ENCODE data around the gene RXRB.
"Not testable (repeated sequence)": the region's sequence is repeated elsewhere in the genome, so short reads cannot be mapped to it uniquely, and the experiment has no call there.

RXRB gene

GRCh38 chr6:33156964-33157363 lies 43.5 kb downstream of the RXRB start:
- no peak overlapping the region for H3K9ac ChIP-seq (ENCODE audit: low read length)
- H3K36me3 ChIP-seq (ENCODE audit: control insufficient read depth, insufficient read depth, low read length) = no peaks in the 10 kb centered on the region
- H3K4me3 ChIP-seq (ENCODE audit: low read length) = no peak overlapping the region
- no peak overlapping the region for H3K27ac ChIP-seq (ENCODE audit: low read depth, low read length)
- no peaks in the 10 kb centered on the region for H3K27me3 ChIP-seq (ENCODE audit: control insufficient read depth, insufficient read depth, low read length)
- H3K4me1 ChIP-seq (ENCODE audit: control insufficient read depth, insufficient read depth, low read length) = peaks cover 6% of the 10 kb centered on the region

- Histone ChIP-seq H3K27me3 (ENCODE audit: control insufficient read depth, insufficient read depth, low read length) (no peaks in the 10 kb centered on the region), H3K27ac (ENCODE audit: low read depth, low read length) (no peak overlapping the region), H3K4me3 (ENCODE audit: low read length) (no peak overlapping the region), H3K36me3 (ENCODE audit: control insufficient read depth, insufficient read depth, low read length) (no peaks in the 10 kb centered on the region), H3K4me1 (ENCODE audit: control insufficient read depth, insufficient read depth, low read length) (peaks cover 3% of the 10 kb centered on the region), H3K9ac (ENCODE audit: low read length) (no peak overlapping the region)
These were observed 43.9 kb downstream of the RXRB start for GRCh38 chr6:33156561-33156960.

- Histone ChIP-seq H3K27ac (ENCODE audit: low read depth, low read length) (no peak overlapping the region), H3K27me3 (ENCODE audit: control insufficient read depth, insufficient read depth, low read length) (no peaks in the 10 kb centered on the region), H3K36me3 (ENCODE audit: control insufficient read depth, insufficient read depth, low read length) (no peaks in the 10 kb centered on the region), H3K4me3 (ENCODE audit: low read length) (no peak overlapping the region), H3K9ac (ENCODE audit: low read length) (no peak overlapping the region), H3K4me1 (ENCODE audit: control insufficient read depth, insufficient read depth, low read length) (no peaks in the 10 kb centered on the region)
These were observed 46.1 kb downstream of the RXRB start for GRCh38 chr6:33154349-33154748.

GRCh38 chr6:33151050-33151449 lies 49.4 kb downstream of the RXRB start:
- Histone ChIP-seq H3K4me3 (ENCODE audit: low read length) (no peak overlapping the region), H3K36me3 (ENCODE audit: control insufficient read depth, insufficient read depth, low read length) (no peaks in the 10 kb centered on the region), H3K4me1 (ENCODE audit: control insufficient read depth, insufficient read depth, low read length) (no peaks in the 10 kb centered on the region)

GRCh38 chr6:33150560-33150959 lies 49.9 kb downstream of the RXRB start:
- not testable (repeated sequence) for H3K9ac ChIP-seq (ENCODE audit: low read length); H3K4me1 ChIP-seq (ENCODE audit: control insufficient read depth, insufficient read depth, low read length); H3K4me3 ChIP-seq (ENCODE audit: low read length); H3K36me3 ChIP-seq (ENCODE audit: control insufficient read depth, insufficient read depth, low read length); H3K27ac ChIP-seq (ENCODE audit: low read depth, low read length); H3K27me3 ChIP-seq (ENCODE audit: control insufficient read depth, insufficient read depth, low read length)

More at GRCh38 chr6:33151050-33151449, 49.4 kb downstream of the RXRB start:
- no peaks in the 10 kb centered on the region for H3K27me3 ChIP-seq (ENCODE audit: control insufficient read depth, insufficient read depth, low read length)
- H3K27ac ChIP-seq (ENCODE audit: low read depth, low read length) = no peak overlapping the region
- no peak overlapping the region for H3K9ac ChIP-seq (ENCODE audit: low read length)

- H3K27ac ChIP-seq (ENCODE audit: low read depth, low read length) = no peak overlapping the region
- no peaks in the 10 kb centered on the region for H3K4me1 ChIP-seq (ENCODE audit: control insufficient read depth, insufficient read depth, low read length)
- H3K36me3 ChIP-seq (ENCODE audit: control insufficient read depth, insufficient read depth, low read length) = no peaks in the 10 kb centered on the region
- H3K9ac ChIP-seq (ENCODE audit: low read length) = no peak overlapping the region
- no peaks in the 10 kb centered on the region for H3K27me3 ChIP-seq (ENCODE audit: control insufficient read depth, insufficient read depth, low read length)
- no peak overlapping the region for H3K4me3 ChIP-seq (ENCODE audit: low read length)
These were observed 52.4 kb downstream of the RXRB start for GRCh38 chr6:33147807-33148666.

- no peak overlapping the region for H3K9ac ChIP-seq (ENCODE audit: low read length)
These were observed 56.1 kb downstream of the RXRB start for GRCh38 chr6:33144373-33144772.

More at GRCh38 chr6:33144373-33144772, 56.1 kb downstream of the RXRB start:
- no peak overlapping the region for H3K4me3 ChIP-seq (ENCODE audit: low read length)
- no peaks in the 10 kb centered on the region for H3K36me3 ChIP-seq (ENCODE audit: control insufficient read depth, insufficient read depth, low read length)
- no peak overlapping the region for H3K27ac ChIP-seq (ENCODE audit: low read depth, low read length)
- no peaks in the 10 kb centered on the region for H3K27me3 ChIP-seq (ENCODE audit: control insufficient read depth, insufficient read depth, low read length)
- H3K4me1 ChIP-seq (ENCODE audit: control insufficient read depth, insufficient read depth, low read length) = no peaks in the 10 kb centered on the region
